ENCODE measurements around the gene QRICH1.

Gene QRICH1, protein sequence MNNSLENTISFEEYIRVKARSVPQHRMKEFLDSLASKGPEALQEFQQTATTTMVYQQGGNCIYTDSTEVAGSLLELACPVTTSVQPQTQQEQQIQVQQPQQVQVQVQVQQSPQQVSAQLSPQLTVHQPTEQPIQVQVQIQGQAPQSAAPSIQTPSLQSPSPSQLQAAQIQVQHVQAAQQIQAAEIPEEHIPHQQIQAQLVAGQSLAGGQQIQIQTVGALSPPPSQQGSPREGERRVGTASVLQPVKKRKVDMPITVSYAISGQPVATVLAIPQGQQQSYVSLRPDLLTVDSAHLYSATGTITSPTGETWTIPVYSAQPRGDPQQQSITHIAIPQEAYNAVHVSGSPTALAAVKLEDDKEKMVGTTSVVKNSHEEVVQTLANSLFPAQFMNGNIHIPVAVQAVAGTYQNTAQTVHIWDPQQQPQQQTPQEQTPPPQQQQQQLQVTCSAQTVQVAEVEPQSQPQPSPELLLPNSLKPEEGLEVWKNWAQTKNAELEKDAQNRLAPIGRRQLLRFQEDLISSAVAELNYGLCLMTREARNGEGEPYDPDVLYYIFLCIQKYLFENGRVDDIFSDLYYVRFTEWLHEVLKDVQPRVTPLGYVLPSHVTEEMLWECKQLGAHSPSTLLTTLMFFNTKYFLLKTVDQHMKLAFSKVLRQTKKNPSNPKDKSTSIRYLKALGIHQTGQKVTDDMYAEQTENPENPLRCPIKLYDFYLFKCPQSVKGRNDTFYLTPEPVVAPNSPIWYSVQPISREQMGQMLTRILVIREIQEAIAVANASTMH

DNA sequence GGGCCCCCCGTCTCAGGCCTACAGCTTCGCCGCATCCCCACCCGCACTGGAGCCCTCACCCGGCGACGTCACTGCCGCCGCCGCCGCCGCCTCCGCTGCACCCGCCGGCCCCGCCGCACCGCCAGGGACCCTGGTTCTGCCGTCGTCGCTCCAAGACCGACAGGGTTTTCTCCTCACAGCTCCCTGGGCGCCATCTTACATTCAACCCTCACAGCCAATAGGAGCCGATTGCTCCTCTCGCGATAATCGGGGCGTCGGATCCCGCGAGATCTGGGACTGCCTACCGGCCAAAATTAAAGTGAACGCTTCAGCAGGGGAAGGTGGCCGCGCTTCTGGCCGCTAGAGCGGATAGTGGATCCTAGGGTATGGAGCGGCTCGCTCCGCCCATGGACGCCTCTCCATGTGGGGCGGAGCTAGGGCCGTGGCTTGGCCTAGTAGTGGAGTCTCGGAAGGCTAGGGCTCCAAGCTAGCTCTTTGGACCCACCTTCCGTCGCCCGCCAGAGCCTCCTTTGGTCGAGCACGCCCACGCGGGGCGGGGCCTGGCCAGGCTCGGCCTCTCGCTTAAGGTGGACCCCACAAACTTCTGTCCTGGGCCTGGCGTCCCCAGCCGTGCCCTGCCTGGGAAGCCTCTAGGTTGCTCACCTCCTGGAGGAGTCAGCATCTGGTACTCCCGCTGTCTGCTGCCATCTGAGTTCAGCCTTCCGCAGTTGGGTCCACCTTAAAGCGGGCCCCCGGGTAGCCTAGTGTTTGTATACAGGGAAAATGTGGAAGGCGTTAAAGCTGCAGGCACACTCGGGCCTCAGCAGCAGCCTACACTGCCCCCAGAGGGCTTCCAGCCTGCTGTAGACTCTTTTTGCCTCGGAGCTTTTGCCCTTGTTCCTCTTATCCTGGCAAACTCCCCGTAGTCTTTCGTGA, at the start of gene QRICH1:
QRICH1 (minus strand) TSS at position 219 of the 915 bp plus-strand sequence. CDS start 17,054 bp downstream, outside the sequence.
- DNase-seq = peak; percentile 96 to 98

DNA sequence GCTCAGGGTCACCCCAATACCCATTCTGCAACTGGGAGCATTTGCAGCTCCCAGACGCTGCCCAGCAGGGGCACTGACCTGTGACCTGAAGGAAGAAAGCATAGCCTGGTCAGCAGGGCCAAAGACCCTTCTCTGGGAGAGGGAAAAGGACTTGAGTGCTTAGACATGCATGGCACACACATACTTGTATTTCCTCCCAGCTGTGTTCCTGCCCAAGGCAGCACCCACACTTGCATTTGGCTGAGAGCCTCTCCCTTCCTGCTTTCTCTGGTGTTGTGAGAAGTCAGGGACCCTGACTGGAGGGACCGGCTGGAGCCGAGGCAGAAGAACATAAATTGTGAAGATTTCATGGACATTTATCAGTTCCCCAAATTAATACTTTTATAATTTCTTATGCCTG, 46.2 kb upstream of the QRICH1 start:
- DNase-seq = no peak

DNA sequence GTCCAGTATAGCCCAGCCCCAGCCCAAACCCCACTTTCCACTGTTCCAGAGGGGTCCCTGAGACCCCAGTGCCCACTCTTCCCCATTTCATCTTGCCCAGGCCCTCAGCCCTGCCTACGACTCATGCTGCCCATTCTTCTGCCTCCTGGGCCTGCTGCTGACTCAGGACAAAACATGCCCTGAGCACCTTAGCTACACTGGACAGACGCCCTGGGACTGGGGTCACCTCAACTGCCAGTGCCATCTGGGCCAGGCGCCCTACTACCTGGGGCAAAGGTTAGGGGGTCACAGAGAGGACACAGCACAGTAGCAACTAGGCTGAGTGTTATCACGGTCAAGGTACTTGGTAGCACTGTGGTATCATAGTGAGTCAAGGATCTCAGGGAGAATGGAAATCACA, 41.6 kb upstream of the QRICH1 start:
- DNase-seq = no peak

DNA sequence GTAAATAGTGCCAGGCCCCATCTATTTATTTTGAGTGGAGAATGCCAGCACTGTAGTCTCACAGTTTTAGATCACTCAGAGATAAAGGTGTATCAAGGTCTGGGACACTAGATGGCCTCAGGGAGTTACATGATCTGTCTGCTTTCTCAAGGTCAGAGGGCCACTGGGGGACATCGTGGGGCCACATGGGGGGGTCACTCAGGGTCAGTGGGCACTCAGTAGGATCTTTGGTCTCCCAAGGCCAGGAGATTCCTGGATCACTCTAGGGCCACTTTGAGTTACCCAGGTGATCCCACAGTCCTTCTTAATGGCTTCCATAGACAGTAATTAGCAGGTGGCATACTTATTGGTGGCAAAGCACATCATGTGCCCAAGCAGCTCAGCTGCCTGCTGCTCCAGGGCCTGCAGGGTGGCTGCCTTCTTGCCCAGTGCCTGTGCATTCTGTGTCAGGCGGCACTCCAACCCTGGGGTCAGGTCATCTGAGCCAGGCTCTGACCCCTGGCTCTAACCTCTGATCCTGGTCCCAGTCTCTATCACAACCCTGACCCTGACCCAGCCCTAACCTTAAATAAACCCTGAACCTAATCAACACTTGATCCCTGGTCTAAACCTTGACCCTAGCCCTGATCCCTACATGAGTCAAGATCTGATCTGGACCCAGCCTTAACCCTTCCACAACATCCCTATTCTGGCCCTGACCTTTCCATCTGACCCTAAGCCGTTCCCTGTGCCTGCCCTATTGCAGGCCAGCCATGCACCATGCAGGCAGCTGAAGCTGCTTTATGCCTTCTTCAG, 40.8 kb upstream of the QRICH1 start:
- DNase-seq = no peak

DNA sequence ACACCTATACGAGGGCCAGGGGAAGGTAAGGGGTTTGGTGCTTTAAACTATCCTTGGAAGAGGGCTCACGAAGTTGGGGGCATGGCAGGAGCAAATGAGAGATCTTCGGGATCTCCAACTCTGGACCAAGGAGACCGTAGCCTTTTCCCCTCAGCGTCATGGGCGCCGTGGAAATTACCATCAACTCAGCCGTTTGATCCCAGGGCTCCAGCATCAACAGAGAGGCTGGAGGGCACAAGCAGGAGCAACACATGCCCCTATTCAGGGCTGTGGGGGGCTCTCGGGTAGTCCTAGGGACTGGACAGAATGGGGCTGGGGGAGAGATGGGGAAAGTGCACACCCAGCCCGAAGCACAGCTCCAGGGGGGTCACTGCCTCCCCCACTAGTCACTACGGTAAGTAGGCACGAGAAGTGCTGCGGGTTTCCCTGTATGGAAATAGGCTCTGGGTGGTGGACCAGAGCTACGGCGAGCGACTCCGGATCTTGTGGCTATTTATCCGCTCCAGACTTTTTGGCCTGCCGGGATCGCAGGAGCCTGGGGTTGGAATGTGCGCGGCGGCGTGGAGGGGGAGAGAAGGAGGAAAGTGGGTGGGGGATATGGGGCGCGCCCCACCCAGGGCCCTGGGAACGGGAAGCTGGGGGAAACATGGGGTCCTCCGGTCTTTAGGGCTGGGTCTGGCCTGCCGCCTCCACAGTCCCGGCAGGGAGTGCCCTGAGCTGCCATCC, 39.5 kb upstream of the QRICH1 start:
- no peak for DNase-seq

DNA sequence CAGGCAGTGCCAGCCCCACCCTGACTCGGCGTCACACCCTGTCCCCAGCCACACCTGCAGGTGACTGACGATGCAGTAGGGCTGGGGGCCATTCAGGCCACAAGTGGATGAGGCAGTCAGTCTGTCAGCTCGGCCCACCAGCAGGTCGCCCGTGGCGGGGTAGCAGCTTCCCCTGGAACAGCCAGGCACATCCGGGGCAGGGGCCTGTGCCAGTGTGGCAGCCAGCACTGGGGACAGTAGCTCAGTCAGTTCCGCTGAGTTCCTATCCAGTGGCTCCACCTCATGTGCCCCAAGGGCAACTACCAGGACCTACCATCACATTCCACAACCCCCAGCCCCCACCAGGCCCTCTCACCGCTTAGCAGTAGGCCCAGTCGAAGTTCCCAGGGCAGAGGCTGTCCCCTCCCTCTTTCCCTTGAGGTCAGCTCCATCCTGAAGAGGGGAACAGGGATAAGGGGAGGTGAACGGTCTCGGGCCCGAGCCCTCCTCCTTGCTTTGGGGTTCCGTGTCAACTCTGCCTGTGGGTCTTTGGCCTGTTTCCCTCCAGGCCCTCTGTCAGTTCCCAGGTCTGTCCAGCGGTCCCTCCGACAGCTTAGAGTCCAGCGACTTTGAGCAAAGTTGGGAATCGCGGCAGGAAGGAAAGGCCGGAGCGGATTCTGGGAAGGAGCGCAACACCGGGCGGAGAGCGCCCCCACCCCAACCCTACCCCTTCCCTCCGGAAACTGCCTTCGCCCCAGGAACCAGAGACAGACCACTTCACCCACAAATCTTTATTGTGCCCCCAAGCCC, 38.8 kb upstream of the QRICH1 start, which contains the start of gene LAMB2:
LAMB2 (minus strand) TSS at position 614 of the 789 bp plus-strand sequence; CDS start at position 431, 183 bp downstream.
- DNase-seq = peak in 1 of 2 donors; percentile 12

DNA sequence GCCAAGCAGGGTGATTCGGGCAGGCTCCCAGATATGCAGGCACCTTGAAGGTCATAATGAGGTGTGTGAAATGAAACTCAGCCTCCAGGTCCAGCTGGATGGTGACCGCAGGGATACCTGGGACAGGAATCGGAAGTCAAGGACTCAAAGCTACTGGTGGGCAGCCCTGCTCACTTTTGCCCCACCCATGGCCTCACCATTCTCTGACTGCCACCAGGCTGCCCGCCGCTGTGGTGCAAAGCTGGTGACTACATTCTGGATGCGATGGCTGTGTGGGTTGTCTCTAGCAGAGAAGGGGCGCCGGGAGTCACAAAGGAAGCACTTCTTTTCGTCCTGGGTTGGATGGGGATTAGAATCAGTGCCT, 38.2 kb upstream of the QRICH1 start:
- no peak for DNase-seq

DNA sequence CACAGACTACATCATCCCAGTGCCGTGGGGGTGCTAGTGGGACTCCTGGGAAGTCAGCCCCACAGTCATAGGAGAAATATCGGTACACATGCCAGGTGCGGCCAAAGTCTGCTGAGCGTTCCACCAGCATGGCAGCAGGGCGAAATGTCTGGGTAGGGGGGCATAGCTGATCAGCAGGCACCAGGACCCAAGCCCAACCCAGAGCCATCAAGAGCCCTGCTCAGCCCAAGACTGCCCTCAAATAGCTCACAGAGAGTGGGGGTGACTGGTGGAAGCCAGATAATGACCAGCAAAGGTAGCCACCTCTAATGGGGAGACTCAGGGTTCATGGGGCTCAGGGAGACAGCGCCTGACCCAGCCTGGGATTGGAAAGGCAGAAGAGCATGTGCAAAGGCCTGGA, 37.7 kb upstream of the QRICH1 start:
- no peak for DNase-seq

DNA sequence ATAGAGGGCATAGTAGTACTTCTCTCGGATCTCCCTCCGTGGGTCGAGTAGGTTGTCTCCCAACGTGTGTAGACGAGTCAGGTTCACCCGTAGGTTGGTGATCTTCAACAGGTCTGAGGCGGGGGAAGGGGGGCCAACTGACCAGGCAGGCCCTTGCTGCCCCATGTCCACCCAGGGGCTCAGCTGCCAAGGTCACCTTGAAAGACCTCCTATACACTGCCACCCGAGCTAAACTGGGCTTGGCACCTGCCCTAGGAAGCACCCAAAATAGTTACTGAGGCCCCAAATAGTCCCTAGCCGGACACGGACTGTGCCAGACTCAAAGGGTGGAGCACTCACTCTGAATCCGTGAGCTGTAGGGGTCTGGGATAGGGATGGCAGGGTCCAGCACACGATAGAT, 37.2 kb upstream of the QRICH1 start:
- no peak for DNase-seq

DNA sequence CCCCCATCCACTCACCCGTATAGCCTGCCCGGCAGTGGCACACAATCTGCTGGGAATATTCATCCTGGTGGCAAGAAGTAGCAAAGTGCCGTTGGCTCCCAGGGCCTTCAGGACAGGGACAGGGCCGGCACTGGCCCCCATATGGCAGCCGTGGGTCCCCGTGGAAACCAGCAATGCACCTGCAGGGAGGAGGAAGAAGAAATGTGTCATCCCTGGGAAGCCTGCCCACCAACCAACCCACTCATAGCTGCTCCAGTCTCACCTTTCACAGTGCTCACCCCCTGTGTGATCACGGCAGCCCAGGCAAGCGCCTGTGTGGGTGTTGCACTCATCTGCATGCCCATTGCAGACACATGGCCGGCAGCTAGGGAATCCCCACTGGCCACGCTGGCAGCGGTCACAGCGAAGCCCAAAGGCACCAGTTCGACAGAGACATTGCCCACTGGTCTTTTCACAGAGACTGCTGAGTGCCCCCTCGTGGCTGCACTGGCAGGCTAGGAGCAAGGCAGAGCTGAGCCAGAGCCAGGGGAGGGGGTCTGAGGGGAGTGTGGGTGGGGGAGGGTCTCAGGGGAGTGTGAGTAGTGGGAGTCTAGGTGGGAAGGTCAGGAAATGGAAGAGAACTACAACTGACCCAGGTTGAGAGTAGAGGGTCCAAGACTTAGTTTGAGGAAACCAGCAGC, 31.3 kb upstream of the QRICH1 start:
- no peak for DNase-seq

DNA sequence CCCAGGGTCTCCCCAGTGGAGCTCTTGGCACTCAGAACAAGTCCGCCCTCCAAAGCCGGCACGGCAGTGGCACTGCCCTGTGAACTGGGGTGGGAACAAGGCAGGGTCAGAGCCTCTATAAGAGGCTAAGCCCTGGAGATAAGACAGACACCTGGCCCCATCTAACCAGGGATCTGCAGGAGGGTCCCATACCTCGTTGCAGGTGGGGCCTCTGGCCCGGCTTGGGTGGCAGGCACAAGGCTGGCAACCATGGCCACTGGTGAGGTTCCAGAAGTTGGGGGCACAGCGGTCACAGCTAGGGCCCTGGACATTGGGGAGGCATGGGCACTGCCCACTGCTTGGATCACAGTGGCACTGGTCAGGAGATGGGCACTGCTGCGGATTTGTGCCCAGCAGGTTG, 30.3 kb upstream of the QRICH1 start:
- DNase-seq = no peak

DNA sequence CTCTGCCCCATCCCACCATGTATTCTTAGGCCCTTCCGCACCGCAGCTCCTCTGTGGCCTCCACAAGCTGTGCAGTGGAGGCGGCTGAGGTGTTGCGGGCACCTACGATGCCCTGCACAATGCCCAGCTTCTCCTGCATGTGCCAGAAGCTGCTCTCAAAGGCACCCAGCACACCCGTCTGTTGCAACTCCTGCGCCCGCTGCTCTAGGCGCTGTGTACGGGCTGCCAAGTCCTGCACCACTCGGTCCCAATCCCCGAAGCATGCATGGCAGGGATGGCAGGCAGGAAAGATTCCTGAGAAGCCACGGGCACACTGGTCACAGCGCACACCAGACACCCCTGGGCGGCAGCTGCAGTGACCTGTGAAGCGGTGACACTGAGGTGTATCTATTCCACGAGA, 29.8 kb upstream of the QRICH1 start:
- no peak for DNase-seq

DNA sequence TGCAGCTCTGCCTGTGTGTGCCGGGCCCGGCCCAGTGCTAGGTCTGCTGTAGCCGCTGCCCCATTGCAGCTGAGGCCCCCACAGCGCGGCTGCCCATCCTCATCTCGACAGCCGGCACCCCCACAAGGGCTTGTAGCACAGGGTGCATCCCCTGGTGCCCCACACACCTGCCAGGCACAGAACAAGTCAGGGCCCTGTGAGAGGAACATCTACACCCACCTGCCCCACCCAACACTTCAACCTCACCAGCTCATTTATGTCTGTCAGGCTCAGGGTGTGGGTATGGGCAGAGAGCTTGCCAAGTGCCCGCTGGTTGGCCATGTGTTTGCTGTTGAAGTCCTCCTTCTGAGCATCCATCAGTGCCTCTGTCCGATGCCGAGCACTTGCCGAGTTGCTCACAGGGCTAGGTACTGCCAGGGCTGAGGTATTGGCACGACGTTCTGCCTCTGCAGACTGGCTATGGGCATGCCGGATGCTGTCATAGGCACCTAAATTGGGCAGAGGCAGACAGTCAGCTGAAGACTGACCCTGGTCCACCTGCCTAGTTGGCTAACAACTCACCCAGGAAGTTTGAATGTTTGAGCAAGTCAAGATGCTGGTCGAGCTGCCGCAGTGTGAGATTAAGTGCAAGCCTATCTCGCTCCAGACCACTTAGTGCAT, 29.1 kb upstream of the QRICH1 start:
- DNase-seq = no peak

DNA sequence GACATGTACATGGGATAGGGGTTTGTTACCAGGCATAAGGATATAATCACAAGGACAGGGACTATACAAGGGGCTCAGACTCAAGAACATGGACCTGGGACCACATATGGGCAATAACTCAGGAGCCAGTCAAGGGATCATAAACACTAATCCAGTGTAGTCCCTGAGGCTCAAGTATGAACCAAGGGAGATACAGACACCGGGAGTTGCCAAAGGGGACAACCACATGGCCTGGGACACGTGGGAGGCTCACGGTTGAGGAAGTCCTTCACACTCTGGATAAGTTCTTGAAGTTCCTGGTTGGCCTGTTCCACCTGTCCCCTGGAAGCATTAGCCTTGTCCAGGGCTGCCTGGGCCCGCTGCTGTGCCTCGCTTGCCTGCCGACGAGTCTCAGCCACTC, 28.6 kb upstream of the QRICH1 start:
- DNase-seq = no peak

DNA sequence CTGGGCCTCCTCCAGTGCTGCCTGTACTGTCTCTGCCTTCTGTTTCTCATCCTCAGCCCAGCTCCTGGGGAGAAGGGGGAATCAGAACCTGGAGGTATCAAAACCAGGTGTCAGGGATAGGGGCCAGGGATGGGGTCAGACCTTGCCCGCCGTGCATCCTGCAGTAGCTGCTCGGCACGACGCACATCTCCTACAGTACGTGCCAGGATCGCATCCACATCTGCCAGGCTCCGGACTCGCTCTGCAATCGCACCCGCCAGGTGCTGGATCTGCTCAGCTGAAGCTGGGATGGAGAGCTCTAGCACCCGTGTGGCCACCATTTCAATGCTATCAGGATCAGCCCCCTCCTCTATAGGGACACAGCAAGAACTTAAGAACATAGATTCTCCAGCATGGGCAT, 28.2 kb upstream of the QRICH1 start:
- no peak for DNase-seq

DNA sequence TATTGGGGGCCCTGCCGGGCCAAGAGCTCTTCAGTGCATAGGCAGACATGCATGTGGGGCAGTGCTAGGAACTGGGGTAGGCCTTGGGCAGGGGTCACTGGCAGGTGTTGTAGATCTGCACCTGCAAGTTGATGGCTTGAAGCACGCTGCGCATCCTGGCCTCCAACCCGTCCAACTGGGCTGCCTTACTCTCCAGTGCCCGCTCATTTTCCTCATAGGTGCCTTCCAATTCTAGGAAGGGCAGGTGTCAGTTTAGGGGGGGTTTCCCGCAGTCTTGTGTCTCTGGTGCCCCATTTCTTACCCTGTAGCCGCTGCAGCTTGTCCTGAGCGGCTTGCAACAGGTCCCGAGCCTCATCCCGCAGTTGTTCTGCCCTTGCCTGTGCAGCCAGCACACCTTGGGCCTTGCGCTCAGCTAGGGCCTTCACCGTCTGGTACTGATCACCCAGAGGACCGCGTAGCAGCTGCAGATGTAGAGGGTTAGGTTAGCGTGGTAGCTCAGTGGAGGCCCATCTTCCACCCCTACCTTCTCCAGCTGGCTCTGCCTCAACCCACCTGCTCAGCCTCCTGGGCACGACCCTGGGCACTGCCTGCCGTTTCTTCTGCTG, 27.4 kb upstream of the QRICH1 start:
- no peak for DNase-seq

DNA sequence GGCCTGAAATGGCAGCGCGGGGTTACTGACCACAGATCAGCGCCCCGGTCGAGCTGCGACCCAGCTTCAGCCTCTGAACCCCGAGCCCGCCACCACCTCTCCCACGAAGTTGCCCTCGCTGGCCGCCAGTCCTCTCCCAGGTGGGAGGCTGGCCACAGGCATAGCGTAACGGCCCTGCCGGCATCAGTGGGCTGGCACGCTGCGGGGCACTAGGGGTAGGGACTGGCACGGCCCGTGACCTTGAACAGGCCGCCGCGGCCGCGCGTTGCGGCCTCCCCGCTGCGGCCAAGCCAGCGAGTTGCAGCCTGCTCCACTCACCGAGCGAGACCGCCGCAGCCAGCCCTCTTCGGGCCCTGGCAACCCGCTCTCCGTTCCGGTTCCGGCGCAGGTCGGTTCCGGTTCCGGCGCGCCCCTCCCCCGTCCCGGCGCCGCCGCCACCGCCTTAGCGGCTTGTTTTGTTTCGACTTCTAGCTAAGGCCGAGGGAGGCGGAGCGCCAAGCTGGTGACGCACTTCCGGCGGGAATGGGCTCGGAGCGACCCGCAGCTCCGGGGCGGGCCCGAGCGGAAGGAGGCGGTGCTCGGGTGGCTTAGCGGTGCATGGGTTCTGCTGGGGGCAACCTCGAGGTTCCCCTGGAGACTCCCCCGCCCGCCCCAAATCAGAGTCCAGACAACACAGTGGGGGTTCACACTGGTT, 26.7 kb upstream of the QRICH1 start, which contains the start of gene USP19:
USP19 (minus strand) TSS at position 386 of the 694 bp plus-strand sequence. CDS start 1,678 bp downstream, outside the sequence.
- DNase-seq = peak; percentile 96

DNA sequence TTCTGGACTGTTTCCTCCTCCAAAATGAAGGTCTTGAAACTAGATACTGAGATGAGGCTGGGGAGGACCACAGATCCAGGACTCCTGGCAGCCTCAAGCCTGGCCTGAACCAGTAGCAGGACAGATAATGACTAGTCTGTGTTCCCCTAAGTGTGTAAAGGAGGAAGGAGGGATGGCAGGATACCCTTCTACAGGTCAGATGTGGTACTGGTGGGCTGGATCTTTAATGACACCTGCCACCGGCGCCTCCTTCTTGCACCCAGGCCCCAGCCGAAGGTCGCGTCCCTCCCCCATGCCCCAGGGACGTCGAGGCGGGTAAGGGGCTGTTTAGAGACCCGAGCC, 26.2 kb upstream of the QRICH1 start:
- peak in 1 of 2 donors; percentile 16 for DNase-seq

Measured in CD4-positive, alpha-beta T cell treated with Interleukin-1 beta for 1 hour (primary cell).